ENCODE results near the gene PRDM8.

DNA sequence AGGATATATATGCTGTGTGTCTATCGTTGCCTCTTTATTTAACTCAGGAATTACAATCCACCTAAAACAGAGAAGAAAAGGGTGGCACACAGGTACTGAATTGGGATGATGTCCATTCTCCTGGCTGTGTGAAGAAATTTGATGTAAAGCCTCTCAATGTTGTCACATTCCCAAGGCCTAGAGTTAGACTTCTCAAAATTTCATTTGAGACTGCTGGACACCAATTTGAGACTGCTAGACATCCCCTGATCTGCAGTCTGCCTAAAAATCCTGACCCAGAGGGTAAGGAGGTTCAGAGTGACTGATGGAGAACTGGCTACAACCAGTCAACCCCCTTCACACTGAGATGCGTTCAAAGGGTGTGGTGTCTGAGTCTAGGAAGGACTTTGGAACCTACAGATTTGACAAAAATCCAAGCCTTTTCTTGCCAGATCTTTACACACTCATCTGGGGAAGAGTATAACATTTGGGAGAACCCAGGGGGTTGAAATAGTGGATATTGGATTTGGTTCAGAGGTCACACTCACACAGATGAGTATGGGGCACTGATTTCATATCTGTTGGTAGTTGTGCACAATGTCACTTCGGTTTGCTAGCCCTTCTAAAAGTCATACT lies 4.9 kb upstream of the PRDM8 start:
- TF ChIP-seq EZH2phosphoT487 (IDR thresholded peaks at IDR 0.05; ENCODE audit: insufficient read depth, low read depth), result no peak
- no peak for TF ChIP-seq EZH2 (IDR thresholded peaks at IDR 0.05; ENCODE audit: insufficient read depth, poor library complexity, severe bottlenecking)

Data from GM23248 (cell line).